Astrocyte of the spinal cord (primary cell): ENCODE measurements around the gene EPHB6.

ENCODE experiments used
- DNase-seq: peaks from one replicate; pipeline ENCODE4 v3.0.0; 2011; ENCODE audit warnings: low read depth, low spot score
- H3K4me3 ChIP-seq: 2 replicates; pipeline ENCODE4 v1.5.1; 2011; ENCODE audit warnings: low read depth, mild to moderate bottlenecking, low read length, moderate library complexity
- CTCF ChIP-seq: IDR thresholded peaks from 2 replicates; pipeline ENCODE4 v1.5.1; 2012; ENCODE audit warnings: low read depth, mild to moderate bottlenecking, low read length, inconsistent platforms
- in situ Hi-C: cut with HindIII; loops from 2 replicates; pipeline ENCODE4 v1.10.0; 2017; ENCODE audit warnings: low sequenced_read_pairs

Gene EPHB6

DNA sequence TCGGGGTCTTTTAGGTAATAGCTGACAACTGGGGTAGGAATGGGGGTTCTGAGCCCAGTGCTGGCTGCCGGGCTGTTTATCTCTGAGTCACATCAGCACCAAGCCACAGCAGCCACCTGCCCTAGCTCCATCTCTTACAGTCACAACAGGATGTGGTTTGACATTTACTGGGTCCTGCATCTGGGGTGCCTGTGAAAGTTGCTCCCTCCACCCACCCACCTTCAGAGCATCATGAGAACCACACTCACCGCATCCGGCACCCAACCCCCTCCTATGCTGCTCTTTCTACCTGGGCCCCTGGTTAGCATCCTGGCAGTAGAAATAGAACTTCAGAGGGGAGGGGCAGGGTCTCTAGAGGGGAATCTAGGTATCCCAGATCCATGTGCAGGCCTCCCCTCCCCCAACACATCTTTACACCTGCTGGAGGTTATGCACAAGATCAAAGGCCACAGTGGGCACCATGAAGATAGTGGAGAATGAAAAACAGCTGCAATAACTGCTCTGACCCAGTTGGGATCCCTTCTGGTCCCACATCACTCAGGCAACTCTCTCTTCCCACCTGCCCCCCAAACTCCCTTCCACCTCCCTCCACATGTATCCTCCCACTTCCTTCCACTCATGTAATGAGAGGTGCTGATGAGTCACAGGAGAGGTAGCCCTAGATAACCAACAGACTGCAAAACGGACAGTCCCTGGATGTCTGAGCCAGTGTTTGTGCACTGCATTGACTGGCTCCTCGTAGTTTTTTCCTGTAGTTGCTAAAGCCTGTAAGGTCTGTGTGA, 45.9 kb upstream of the EPHB6 start:
- peak; percentile 37 for DNase-seq
- no peak for TF ChIP-seq CTCF
- in situ Hi-C loops = no loop called here
- no peak overlapping the region for H3K4me3 ChIP-seq

DNA sequence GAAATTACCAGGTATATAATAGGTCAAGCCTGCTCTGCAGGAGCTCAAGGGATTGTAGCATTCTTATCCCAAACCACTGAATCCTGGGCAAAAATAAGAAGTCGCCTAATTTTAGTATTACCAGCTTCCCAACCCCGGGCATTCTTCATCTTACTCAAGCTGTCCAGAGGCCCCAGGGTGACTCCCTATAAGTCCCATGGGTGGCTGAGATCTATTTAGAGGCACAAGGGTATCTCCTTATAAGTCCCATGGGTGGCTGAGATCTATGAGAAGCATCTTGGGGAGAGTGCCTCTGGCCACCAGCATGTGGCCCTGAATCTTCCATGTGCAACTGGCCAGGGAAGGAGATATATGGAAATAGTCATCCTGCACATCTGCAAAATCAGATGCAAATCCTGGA, 45.2 kb upstream of the EPHB6 start:
- in situ Hi-C loops = no loop called here
- DNase-seq = no peak
- no peak for TF ChIP-seq CTCF
- no peak overlapping the region for H3K4me3 ChIP-seq

DNA sequence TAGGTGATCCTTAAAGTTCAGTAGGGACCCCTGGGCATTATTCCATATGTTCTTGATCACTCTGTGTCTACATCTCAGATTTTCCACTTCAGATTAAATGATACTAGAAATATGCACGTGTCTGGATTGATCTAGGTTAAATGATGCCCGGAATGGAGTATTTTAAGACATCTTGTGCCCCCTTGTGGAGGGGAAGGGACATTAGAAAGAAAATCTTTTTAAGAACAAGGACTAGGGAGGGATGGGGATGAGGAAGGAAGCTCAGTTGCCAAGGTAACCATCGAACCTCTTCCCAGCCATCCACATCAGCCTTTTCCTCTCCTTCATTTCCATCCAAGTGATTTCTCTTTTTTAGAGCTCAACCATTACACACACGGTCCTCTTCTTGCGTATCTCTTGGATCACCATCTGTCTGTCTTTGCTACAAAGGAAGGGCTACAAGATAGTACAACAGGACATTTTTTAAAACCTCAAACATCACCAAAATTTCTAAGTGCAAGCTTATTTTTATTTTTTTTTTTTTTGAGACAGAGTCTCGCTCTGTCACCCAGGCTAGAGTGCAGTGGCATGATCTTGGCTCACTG, 43.6 kb upstream of the EPHB6 start:
- TF ChIP-seq CTCF = peak; percentile 66
- in situ Hi-C loops = no loop called here
- no peak overlapping the region for H3K4me3 ChIP-seq
- DNase-seq = peak; percentile 65

DNA sequence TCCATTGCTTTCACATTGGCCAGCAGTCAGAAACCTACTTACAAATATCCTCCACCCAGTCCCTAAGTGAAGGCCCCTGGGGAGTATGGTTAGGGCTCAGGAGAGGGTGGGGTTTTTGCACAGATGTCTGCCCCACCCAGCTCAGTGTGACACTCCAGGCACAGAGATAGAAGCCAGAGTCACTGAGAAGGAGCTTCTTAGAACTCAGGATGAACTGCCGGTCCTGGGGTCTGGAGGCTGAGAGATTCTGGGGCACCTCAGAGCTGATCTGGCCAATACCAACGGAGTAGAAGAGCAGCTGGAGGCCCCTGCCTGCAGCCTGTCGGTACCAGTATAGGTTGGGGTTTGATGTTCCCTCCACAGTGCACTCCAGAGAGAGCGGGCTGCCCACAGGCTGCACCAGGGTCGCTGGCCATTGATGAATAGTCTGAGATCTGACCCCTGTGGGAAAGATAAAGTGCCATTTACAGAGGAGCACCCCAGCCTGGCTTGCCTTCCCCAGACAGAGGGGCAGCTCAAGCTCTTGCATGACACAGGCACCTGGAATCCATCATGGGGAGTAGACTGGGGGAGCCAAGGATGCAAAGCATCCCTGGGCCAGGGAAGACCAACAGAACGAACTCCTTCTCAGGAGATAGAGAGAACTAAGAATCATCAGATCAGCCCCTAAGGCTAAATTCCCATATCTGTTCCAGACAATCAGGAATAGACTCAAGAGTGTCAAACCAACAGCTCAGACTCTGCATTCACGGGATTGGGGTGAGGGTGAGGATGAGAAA, 42.2 kb upstream of the EPHB6 start:
- in situ Hi-C loops = no loop called here
- DNase-seq = no peak
- no peak for TF ChIP-seq CTCF
- H3K4me3 ChIP-seq = no peak overlapping the region

DNA sequence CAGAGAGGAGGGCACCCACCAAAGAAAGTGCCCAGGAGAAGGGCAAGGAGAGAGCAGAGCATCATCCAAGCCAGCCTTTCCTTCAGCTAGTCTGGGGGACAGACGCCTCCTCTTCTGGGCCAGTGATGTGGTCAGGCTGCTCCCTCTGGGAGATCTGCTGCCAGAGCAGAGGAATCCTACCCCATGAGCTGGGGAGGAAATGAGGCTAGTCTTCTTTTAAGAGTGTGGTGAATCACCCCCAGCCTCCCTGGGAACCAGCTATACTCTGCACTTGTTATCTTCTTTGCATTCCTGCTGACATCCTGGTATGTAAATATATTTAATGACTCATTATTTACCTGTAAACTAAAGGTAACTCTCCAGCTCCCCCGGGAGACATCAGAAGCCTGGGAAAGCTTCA, 41.6 kb upstream of the EPHB6 start:
- no peak overlapping the region for H3K4me3 ChIP-seq
- TF ChIP-seq CTCF = no peak
- peak; percentile 70 for DNase-seq
- in situ Hi-C loops = no loop called here

- no peak overlapping the region for H3K4me3 ChIP-seq
- no peak for TF ChIP-seq CTCF
- in situ Hi-C loops = no loop called here
- DNase-seq = no peak
Observed at GRCh38 chr7:142813699-142814098, 41.2 kb upstream of the EPHB6 start.
